Dendritic cell treated with granulocyte-macrophage colony-stimulating factor and Interleukin-4, amounts not matched to agents 40 ng/mL and 50 ng/mL, for 4 days (primary cell): ENCODE results near the gene SSC5D.
A peak's percentile ranks its signal among the peaks of the same experiment; 100 is the strongest.
"Not testable (repeated sequence)": the region's sequence is repeated elsewhere in the genome, so short reads cannot be mapped to it uniquely, and the experiment has no call there.

Source experiments
- H3K27ac Mint-ChIP-seq: one replicate; pipeline ENCODE4 v1.8.0; 2022; ENCODE audit warnings: mild to moderate bottlenecking, mixed read lengths
- H3K27me3 Mint-ChIP-seq: one replicate; pipeline ENCODE4 v1.8.0; 2022; ENCODE audit warnings: mild to moderate bottlenecking, mixed read lengths
- H3K36me3 Mint-ChIP-seq: one replicate; pipeline ENCODE4 v1.8.0; 2022; ENCODE audit warnings: low read depth, mixed read lengths
- H3K4me1 Mint-ChIP-seq: one replicate; pipeline ENCODE4 v1.8.0; 2022; ENCODE audit warnings: low read depth, mixed read lengths
- H3K4me3 Mint-ChIP-seq: one replicate; pipeline ENCODE4 v1.8.0; 2022; ENCODE audit warnings: mild to moderate bottlenecking, moderate library complexity, mixed read lengths
- H3K9me3 Mint-ChIP-seq: one replicate; pipeline ENCODE4 v1.8.0; 2022; ENCODE audit warnings: mixed read lengths
- intact Hi-C: fragments of 100-400 bp; cut with micrococcal nuclease; formaldehyde crosslinking; loops from one replicate; pipeline ENCODE4 v1.15.0; 2022

SSC5D gene

GRCh38 chr19:55487924-55488687, at the start of gene SSC5D:
SSC5D (plus strand) TSS chr19:55488436; CDS start chr19:55488590, 154 bp downstream.
- intact Hi-C loops: no loop called here
- no peaks in the 10 kb centered on the region for H3K9me3 Mint-ChIP-seq
- H3K27ac Mint-ChIP-seq: peak within 1 kb of the TSS; percentile 47
- no peak within 1 kb of the TSS for H3K4me3 Mint-ChIP-seq
- H3K4me1 Mint-ChIP-seq: peaks cover 34% of the 10 kb centered on the region
- peaks cover 61% of the 10 kb centered on the region for H3K27me3 Mint-ChIP-seq
- H3K36me3 Mint-ChIP-seq: peaks cover 12% of the 10 kb centered on the region

- Mint-ChIP-seq H3K4me1 (peaks cover 42% of the 10 kb centered on the region), H3K4me3 (no peak overlapping the region), H3K27ac (no peak overlapping the region), H3K27me3 (peaks cover 68% of the 10 kb centered on the region), H3K9me3 (no peaks in the 10 kb centered on the region), H3K36me3 (no peaks in the 10 kb centered on the region)
- intact Hi-C loops: no loop called here
Observed at GRCh38 chr19:55439052-55439451, 49.2 kb upstream of the SSC5D start.

- peak overlapping the region; percentile 66 for H3K27ac Mint-ChIP-seq
- H3K4me3 Mint-ChIP-seq: peak overlapping the region; percentile 2
- no peaks in the 10 kb centered on the region for H3K36me3 Mint-ChIP-seq
- H3K27me3 Mint-ChIP-seq: peaks cover 83% of the 10 kb centered on the region
- intact Hi-C loops: no loop called here
- no peaks in the 10 kb centered on the region for H3K9me3 Mint-ChIP-seq
- peaks cover 42% of the 10 kb centered on the region for H3K4me1 Mint-ChIP-seq
Observed at GRCh38 chr19:55440411-55441105, 47.7 kb upstream of the SSC5D start.

- intact Hi-C loops: no loop called here
- H3K27ac Mint-ChIP-seq: peak overlapping the region; percentile 66
- no peaks in the 10 kb centered on the region for H3K36me3 Mint-ChIP-seq
- H3K27me3 Mint-ChIP-seq: peaks cover 87% of the 10 kb centered on the region
- peaks cover 42% of the 10 kb centered on the region for H3K4me1 Mint-ChIP-seq
- peak overlapping the region; percentile 40 for H3K4me3 Mint-ChIP-seq
- no peaks in the 10 kb centered on the region for H3K9me3 Mint-ChIP-seq
Observed at GRCh38 chr19:55441319-55441691, 46.9 kb upstream of the SSC5D start.

- Mint-ChIP-seq H3K27ac (peak overlapping the region; percentile 66), H3K27me3 (peaks cover 85% of the 10 kb centered on the region), H3K36me3 (no peaks in the 10 kb centered on the region), H3K4me1 (peaks cover 42% of the 10 kb centered on the region), H3K4me3 (no peak overlapping the region), H3K9me3 (no peaks in the 10 kb centered on the region)
- intact Hi-C loops: no loop called here
Observed at GRCh38 chr19:55441692-55442321, 46.4 kb upstream of the SSC5D start.

GRCh38 chr19:55442372-55442961, 45.8 kb upstream of the SSC5D start:
- peaks cover 39% of the 10 kb centered on the region for H3K4me1 Mint-ChIP-seq
- H3K36me3 Mint-ChIP-seq: no peaks in the 10 kb centered on the region
- peaks cover 79% of the 10 kb centered on the region for H3K27me3 Mint-ChIP-seq
- peak overlapping the region; percentile 39 for H3K4me3 Mint-ChIP-seq
- intact Hi-C loops: no loop called here
- H3K9me3 Mint-ChIP-seq: no peaks in the 10 kb centered on the region
- no peak overlapping the region for H3K27ac Mint-ChIP-seq

GRCh38 chr19:55443045-55443823, 45.0 kb upstream of the SSC5D start, which contains the start of gene SHISA7:
SHISA7 (minus strand) TSS chr19:55443300; CDS start chr19:55442863, 437 bp downstream.
- H3K4me3 Mint-ChIP-seq: peak within 1 kb of the TSS; percentile 39
- peaks cover 37% of the 10 kb centered on the region for H3K4me1 Mint-ChIP-seq
- H3K27me3 Mint-ChIP-seq: peaks cover 73% of the 10 kb centered on the region
- intact Hi-C loops: no loop called here
- H3K27ac Mint-ChIP-seq: no peak within 1 kb of the TSS
- no peaks in the 10 kb centered on the region for H3K36me3 Mint-ChIP-seq
- H3K9me3 Mint-ChIP-seq: no peaks in the 10 kb centered on the region

GRCh38 chr19:55443824-55444480, 44.3 kb upstream of the SSC5D start:
- no peak overlapping the region for H3K4me3 Mint-ChIP-seq
- no peaks in the 10 kb centered on the region for H3K36me3 Mint-ChIP-seq
- no peaks in the 10 kb centered on the region for H3K9me3 Mint-ChIP-seq
- peaks cover 36% of the 10 kb centered on the region for H3K4me1 Mint-ChIP-seq
- no peak overlapping the region for H3K27ac Mint-ChIP-seq
- H3K27me3 Mint-ChIP-seq: peaks cover 66% of the 10 kb centered on the region
- intact Hi-C loops: no loop called here

GRCh38 chr19:55444646-55445045, 43.6 kb upstream of the SSC5D start:
- H3K27me3 Mint-ChIP-seq: peaks cover 59% of the 10 kb centered on the region

GRCh38 chr19:55446060-55446459, 42.2 kb upstream of the SSC5D start:
- Mint-ChIP-seq H3K27me3 (peaks cover 56% of the 10 kb centered on the region), H3K36me3 (no peaks in the 10 kb centered on the region), H3K9me3 (no peaks in the 10 kb centered on the region), H3K4me3 (no peak overlapping the region), H3K4me1 (peaks cover 17% of the 10 kb centered on the region), H3K27ac (no peak overlapping the region)
- intact Hi-C loops: no loop called here

More at GRCh38 chr19:55444646-55445045, 43.6 kb upstream of the SSC5D start:
- Mint-ChIP-seq H3K27ac (no peak overlapping the region), H3K4me3 (no peak overlapping the region), H3K4me1 (peaks cover 29% of the 10 kb centered on the region), H3K36me3 (no peaks in the 10 kb centered on the region), H3K9me3 (no peaks in the 10 kb centered on the region)
- intact Hi-C loops: no loop called here

GRCh38 chr19:55447421-55448174, 40.6 kb upstream of the SSC5D start:
- no peaks in the 10 kb centered on the region for H3K36me3 Mint-ChIP-seq
- intact Hi-C loops: no loop called here
- H3K4me3 Mint-ChIP-seq: no peak overlapping the region
- no peak overlapping the region for H3K27ac Mint-ChIP-seq
- H3K27me3 Mint-ChIP-seq: peaks cover 55% of the 10 kb centered on the region
- no peaks in the 10 kb centered on the region for H3K9me3 Mint-ChIP-seq
- H3K4me1 Mint-ChIP-seq: peaks cover 12% of the 10 kb centered on the region

- H3K4me3 Mint-ChIP-seq, H3K27ac Mint-ChIP-seq, H3K9me3 Mint-ChIP-seq, intact Hi-C loops, H3K36me3 Mint-ChIP-seq, H3K4me1 Mint-ChIP-seq: not testable (repeated sequence)
- peaks cover 55% of the 10 kb centered on the region for H3K27me3 Mint-ChIP-seq
Observed at GRCh38 chr19:55448175-55448490, 40.1 kb upstream of the SSC5D start.
